WTC11 (cell line): ENCODE measurements around the gene GPR68. TPM values are rescaled to one million over a fixed set of nuclear protein-coding genes. Genes with fewer than 3 reads are reported as not detected.
A peak's percentile ranks its signal among the peaks of the same experiment; 100 is the strongest.

ENCODE experiments used
- ATAC-seq: fragments of 200-7000 bp; cut with Tn5 transposase; 2 replicates; pipeline ENCODE4 v1.10.0; 2021; ENCODE audit warnings: mild to moderate bottlenecking, moderate library complexity
- CTCF ChIA-PET: fragments of 300-600 bp; sonication (Branson Sonifier 250); formaldehyde crosslinking; loops from one replicate; lab custom pipeline; 2021; ENCODE audit warnings: antibody characterized with exemption; lab: Charles Lee
- POLR2A ChIA-PET: fragments of 350-600 bp; sonication (Branson Sonifier 250); formaldehyde crosslinking; loops from one replicate; lab custom pipeline; 2021; ENCODE audit warnings: antibody characterized with exemption; lab: Charles Lee
- DNase-seq: peaks from one replicate; pipeline ENCODE4 v3.0.0; 2021; ENCODE audit warnings: low spot score
- H3K27ac Mint-ChIP-seq: 2 replicates; pipeline ENCODE4 v1.8.0; 2021; ENCODE audit warnings: mixed read lengths
- H3K27me3 Mint-ChIP-seq: 2 replicates; pipeline ENCODE4 v1.8.0; 2021; ENCODE audit warnings: low read depth, mild to moderate bottlenecking, moderate library complexity, mixed read lengths
- H3K36me3 Mint-ChIP-seq: 2 replicates; pipeline ENCODE4 v1.8.0; 2021; ENCODE audit warnings: mixed read lengths
- H3K4me1 Mint-ChIP-seq: 2 replicates; pipeline ENCODE4 v1.8.0; 2022; ENCODE audit warnings: mixed read lengths
- H3K4me3 Mint-ChIP-seq: 2 replicates; pipeline ENCODE4 v1.8.0; 2021; ENCODE audit warnings: mild to moderate bottlenecking, moderate library complexity, mixed read lengths
- H3K9me3 Mint-ChIP-seq: 2 replicates; pipeline ENCODE4 v1.8.0; 2021; ENCODE audit warnings: mixed read lengths
- CBFB ChIP-seq: sonication (generic); formaldehyde crosslinking; IDR thresholded peaks from 2 replicates; pipeline ENCODE4 v1.8.1; 2022; ENCODE audit warnings: mild to moderate bottlenecking, low read depth, missing genetic modification reagents
- FOXJ3 ChIP-seq: sonication (generic); formaldehyde crosslinking; IDR thresholded peaks from 2 replicates; pipeline ENCODE4 v1.9.0; 2021; ENCODE audit warnings: missing genetic modification reagents, mild to moderate bottlenecking, borderline replicate concordance
- JUN ChIP-seq: sonication (generic); formaldehyde crosslinking; IDR thresholded peaks from 2 replicates; pipeline ENCODE4 v1.8.0; 2023; ENCODE audit warnings: mild to moderate bottlenecking, missing genetic modification reagents
- NR3C1 ChIP-seq: sonication (generic); formaldehyde crosslinking; conservative IDR thresholded peaks from 2 replicates; pipeline ENCODE4 v1.8.1; 2023; ENCODE audit warnings: low read depth, mild to moderate bottlenecking, missing genetic modification reagents
- SOX15 ChIP-seq: fragments of 250-450 bp; sonication (Bioruptor Pico); IDR thresholded peaks from 2 replicates; pipeline ENCODE4 v1.9.0; 2021; ENCODE audit warnings: mild to moderate bottlenecking
- TEAD4 ChIP-seq: sonication (generic); formaldehyde crosslinking; IDR thresholded peaks from 2 replicates; pipeline ENCODE4 v1.8.0; 2022; ENCODE audit warnings: mild to moderate bottlenecking, missing genetic modification reagents
- ZNF121 ChIP-seq: sonication (generic); formaldehyde crosslinking; IDR thresholded peaks from 2 replicates; pipeline ENCODE4 v1.8.0; 2023; ENCODE audit warnings: missing genetic modification reagents
- ZNF416 ChIP-seq: fragments of 250-450 bp; sonication (Bioruptor Pico); IDR thresholded peaks from 2 replicates; pipeline ENCODE4 v1.9.0; 2021; ENCODE audit warnings: mild to moderate bottlenecking, inconsistent platforms
- total RNA-seq: library from RNA; stranded (reverse); gene quantifications from 3 replicates; pipeline ENCODE4 v1.2.3, GENCODE V29; 2021
- TF ChIP-seq, protein P1 (sequence below): fragments of 250-450 bp; sonication (Bioruptor Pico); IDR thresholded peaks from 2 replicates; pipeline ENCODE4 v1.9.0; 2021; ENCODE audit warnings: mild to moderate bottlenecking
- TF ChIP-seq, protein P2 (sequence below): sonication (generic); formaldehyde crosslinking; IDR thresholded peaks from 2 replicates; pipeline ENCODE4 v1.8.1; 2023; ENCODE audit warnings: mild to moderate bottlenecking, missing genetic modification reagents
- TF ChIP-seq, protein P3 (sequence below): sonication (generic); formaldehyde crosslinking; IDR thresholded peaks from 2 replicates; pipeline ENCODE4 v1.8.1; 2022; ENCODE audit warnings: low read depth, mild to moderate bottlenecking, moderate library complexity, missing genetic modification reagents, borderline replicate concordance
- TF ChIP-seq, protein P4 (sequence below): sonication (generic); formaldehyde crosslinking; IDR thresholded peaks from 2 replicates; pipeline ENCODE4 v1.8.0; 2023; ENCODE audit warnings: missing genetic modification reagents, mild to moderate bottlenecking, borderline replicate concordance
- TF ChIP-seq, protein P5 (sequence below): sonication (generic); formaldehyde crosslinking; IDR thresholded peaks from 2 replicates; pipeline ENCODE4 v1.8.1; 2023; ENCODE audit warnings: mild to moderate bottlenecking, moderate library complexity, missing genetic modification reagents

Gene GPR68
- total RNA-seq, 1 experiment from 2014 or later = 0.28 TPM

DNA sequence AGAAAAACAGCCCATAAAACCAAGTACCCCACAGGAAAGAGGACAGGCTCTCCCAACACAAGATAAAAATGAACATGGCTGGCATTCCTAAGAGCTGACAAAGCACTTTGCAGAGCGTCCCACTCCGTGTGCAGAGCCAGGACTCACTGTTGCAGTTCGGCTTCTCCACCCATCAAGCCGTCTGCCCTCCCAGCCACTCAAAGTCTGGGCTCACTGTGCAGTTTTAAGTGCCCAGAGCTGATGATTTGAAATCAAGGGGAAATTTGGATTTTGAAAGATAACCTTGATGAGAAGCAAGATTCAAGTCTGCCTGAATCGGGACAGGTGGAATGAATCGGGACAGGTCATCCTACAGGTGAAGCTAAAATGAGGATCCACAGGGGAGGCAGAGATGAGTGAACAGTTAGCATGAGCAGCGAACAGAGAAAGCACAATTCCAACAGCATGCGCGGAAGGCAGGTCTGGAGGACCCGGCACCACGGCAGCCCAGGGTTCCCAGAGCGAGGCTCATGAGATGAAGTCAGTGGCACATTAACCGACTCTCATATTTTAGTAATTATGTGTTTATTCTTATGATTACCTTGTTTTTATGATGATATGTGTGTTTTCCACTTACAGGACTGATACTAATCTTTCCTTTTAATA lies 39.8 kb upstream of the GPR68 start:
- Mint-ChIP-seq H3K27ac (peak overlapping the region; percentile 23; the same call in 1 of the 2 replicates), H3K9me3 (no peaks in the 10 kb centered on the region), H3K27me3 (no peaks in the 10 kb centered on the region), H3K4me1 (no peaks in the 10 kb centered on the region), H3K4me3 (no peak overlapping the region), H3K36me3 (peaks cover 60% of the 10 kb centered on the region)
- ATAC-seq = no peak
- no peak for DNase-seq
- ChIA-PET CTCF (interaction anchor here (3.8 kb wide), 1 partner anchor 109 kb away, joined by 62 read pairs; no protein-coding TSS in a partner anchor), POLR2A (no interaction called here)
- no peak for TF ChIP-seq CBFB (CRISPR knock-in tag)
- no peak for TF ChIP-seq TEAD4
- TF ChIP-seq FOXJ3 (CRISPR knock-in tag) = no peak
- TF ChIP-seq, protein P1, sequence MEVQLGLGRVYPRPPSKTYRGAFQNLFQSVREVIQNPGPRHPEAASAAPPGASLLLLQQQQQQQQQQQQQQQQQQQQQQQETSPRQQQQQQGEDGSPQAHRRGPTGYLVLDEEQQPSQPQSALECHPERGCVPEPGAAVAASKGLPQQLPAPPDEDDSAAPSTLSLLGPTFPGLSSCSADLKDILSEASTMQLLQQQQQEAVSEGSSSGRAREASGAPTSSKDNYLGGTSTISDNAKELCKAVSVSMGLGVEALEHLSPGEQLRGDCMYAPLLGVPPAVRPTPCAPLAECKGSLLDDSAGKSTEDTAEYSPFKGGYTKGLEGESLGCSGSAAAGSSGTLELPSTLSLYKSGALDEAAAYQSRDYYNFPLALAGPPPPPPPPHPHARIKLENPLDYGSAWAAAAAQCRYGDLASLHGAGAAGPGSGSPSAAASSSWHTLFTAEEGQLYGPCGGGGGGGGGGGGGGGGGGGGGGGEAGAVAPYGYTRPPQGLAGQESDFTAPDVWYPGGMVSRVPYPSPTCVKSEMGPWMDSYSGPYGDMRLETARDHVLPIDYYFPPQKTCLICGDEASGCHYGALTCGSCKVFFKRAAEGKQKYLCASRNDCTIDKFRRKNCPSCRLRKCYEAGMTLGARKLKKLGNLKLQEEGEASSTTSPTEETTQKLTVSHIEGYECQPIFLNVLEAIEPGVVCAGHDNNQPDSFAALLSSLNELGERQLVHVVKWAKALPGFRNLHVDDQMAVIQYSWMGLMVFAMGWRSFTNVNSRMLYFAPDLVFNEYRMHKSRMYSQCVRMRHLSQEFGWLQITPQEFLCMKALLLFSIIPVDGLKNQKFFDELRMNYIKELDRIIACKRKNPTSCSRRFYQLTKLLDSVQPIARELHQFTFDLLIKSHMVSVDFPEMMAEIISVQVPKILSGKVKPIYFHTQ (CRISPR knock-in tag) = no peak
- no peak for TF ChIP-seq JUN
- TF ChIP-seq, protein P2, sequence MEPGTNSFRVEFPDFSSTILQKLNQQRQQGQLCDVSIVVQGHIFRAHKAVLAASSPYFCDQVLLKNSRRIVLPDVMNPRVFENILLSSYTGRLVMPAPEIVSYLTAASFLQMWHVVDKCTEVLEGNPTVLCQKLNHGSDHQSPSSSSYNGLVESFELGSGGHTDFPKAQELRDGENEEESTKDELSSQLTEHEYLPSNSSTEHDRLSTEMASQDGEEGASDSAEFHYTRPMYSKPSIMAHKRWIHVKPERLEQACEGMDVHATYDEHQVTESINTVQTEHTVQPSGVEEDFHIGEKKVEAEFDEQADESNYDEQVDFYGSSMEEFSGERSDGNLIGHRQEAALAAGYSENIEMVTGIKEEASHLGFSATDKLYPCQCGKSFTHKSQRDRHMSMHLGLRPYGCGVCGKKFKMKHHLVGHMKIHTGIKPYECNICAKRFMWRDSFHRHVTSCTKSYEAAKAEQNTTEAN (CRISPR knock-in tag) = no peak
- TF ChIP-seq ZNF416 (CRISPR knock-in tag) = no peak

DNA sequence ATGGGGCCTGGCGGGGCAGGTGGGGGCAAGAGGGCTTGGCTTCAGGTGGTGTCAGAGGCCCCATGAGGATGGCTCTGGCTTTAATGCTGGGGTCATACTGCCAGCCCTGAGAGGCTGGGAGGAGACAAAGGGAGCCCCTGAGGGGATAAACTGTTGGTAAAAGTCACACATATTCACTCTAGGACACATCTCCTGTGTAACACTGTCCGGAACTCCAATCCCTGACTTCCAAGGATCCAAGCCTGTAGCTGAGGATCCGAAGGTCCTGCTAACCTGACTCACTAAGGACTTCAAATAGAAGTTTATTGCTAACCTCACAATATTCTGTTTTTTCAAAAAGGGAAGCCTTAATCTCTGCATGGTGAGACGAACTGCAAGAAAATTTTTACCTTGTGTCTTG lies 39.2 kb upstream of the GPR68 start:
- no peaks in the 10 kb centered on the region for H3K27me3 Mint-ChIP-seq
- H3K9me3 Mint-ChIP-seq = no peaks in the 10 kb centered on the region
- H3K27ac Mint-ChIP-seq = no peak overlapping the region
- peaks cover 56% of the 10 kb centered on the region for H3K36me3 Mint-ChIP-seq
- DNase-seq = no peak
- no peak for ATAC-seq
- no peaks in the 10 kb centered on the region for H3K4me1 Mint-ChIP-seq
- ChIA-PET POLR2A (no interaction called here), CTCF (interaction anchor here (0.5 kb wide), 1 partner anchor 136 kb away, joined by 5 read pairs; no protein-coding TSS in a partner anchor)
- TF ChIP-seq NR3C1 (CRISPR knock-in tag) = no peak
- TF ChIP-seq SOX15 (CRISPR knock-in tag) = no peak
- no peak for TF ChIP-seq ZNF121 (CRISPR knock-in tag)
- TF ChIP-seq, protein P3, sequence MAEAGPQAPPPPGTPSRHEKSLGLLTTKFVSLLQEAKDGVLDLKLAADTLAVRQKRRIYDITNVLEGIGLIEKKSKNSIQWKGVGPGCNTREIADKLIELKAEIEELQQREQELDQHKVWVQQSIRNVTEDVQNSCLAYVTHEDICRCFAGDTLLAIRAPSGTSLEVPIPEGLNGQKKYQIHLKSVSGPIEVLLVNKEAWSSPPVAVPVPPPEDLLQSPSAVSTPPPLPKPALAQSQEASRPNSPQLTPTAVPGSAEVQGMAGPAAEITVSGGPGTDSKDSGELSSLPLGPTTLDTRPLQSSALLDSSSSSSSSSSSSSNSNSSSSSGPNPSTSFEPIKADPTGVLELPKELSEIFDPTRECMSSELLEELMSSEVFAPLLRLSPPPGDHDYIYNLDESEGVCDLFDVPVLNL (CRISPR knock-in tag) = no peak
- TF ChIP-seq, protein P4, sequence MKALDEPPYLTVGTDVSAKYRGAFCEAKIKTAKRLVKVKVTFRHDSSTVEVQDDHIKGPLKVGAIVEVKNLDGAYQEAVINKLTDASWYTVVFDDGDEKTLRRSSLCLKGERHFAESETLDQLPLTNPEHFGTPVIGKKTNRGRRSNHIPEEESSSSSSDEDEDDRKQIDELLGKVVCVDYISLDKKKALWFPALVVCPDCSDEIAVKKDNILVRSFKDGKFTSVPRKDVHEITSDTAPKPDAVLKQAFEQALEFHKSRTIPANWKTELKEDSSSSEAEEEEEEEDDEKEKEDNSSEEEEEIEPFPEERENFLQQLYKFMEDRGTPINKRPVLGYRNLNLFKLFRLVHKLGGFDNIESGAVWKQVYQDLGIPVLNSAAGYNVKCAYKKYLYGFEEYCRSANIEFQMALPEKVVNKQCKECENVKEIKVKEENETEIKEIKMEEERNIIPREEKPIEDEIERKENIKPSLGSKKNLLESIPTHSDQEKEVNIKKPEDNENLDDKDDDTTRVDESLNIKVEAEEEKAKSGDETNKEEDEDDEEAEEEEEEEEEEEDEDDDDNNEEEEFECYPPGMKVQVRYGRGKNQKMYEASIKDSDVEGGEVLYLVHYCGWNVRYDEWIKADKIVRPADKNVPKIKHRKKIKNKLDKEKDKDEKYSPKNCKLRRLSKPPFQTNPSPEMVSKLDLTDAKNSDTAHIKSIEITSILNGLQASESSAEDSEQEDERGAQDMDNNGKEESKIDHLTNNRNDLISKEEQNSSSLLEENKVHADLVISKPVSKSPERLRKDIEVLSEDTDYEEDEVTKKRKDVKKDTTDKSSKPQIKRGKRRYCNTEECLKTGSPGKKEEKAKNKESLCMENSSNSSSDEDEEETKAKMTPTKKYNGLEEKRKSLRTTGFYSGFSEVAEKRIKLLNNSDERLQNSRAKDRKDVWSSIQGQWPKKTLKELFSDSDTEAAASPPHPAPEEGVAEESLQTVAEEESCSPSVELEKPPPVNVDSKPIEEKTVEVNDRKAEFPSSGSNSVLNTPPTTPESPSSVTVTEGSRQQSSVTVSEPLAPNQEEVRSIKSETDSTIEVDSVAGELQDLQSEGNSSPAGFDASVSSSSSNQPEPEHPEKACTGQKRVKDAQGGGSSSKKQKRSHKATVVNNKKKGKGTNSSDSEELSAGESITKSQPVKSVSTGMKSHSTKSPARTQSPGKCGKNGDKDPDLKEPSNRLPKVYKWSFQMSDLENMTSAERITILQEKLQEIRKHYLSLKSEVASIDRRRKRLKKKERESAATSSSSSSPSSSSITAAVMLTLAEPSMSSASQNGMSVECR = no peak
- TF ChIP-seq, protein P5, sequence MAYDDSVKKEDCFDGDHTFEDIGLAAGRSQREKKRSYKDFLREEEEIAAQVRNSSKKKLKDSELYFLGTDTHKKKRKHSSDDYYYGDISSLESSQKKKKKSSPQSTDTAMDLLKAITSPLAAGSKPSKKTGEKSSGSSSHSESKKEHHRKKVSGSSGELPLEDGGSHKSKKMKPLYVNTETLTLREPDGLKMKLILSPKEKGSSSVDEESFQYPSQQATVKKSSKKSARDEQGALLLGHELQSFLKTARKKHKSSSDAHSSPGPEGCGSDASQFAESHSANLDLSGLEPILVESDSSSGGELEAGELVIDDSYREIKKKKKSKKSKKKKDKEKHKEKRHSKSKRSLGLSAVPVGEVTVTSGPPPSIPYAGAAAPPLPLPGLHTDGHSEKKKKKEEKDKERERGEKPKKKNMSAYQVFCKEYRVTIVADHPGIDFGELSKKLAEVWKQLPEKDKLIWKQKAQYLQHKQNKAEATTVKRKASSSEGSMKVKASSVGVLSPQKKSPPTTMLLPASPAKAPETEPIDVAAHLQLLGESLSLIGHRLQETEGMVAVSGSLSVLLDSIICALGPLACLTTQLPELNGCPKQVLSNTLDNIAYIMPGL = no peak
- no peak overlapping the region for H3K4me3 Mint-ChIP-seq
